Memory B cell (primary cell): ENCODE results near the gene RAB26.

Experiments used
- ATAC-seq: fragments of 150-1000 bp; cut with Tn5 transposase; 2 replicates; pipeline ENCODE4 v1.10.0; 2021; ENCODE audit warnings: low read depth, mild to moderate bottlenecking, moderate library complexity
- DNase-seq, 2 donors: peaks; one replicate each; pipeline ENCODE4 v3.0.0; 2022; ENCODE audit warnings: low spot score in 2 of 2
- H3K27ac Mint-ChIP-seq: one replicate; pipeline ENCODE4 v1.8.0; 2022; ENCODE audit warnings: mild to moderate bottlenecking, moderate library complexity, mixed read lengths
- H3K27me3 Mint-ChIP-seq: one replicate; pipeline ENCODE4 v1.8.0; 2022; ENCODE audit warnings: mixed read lengths
- H3K36me3 Mint-ChIP-seq: one replicate; pipeline ENCODE4 v1.8.0; 2022; ENCODE audit warnings: mild to moderate bottlenecking, mixed read lengths
- H3K4me1 Mint-ChIP-seq: one replicate; pipeline ENCODE4 v1.8.0; 2022; ENCODE audit warnings: mixed read lengths
- H3K4me3 Mint-ChIP-seq: one replicate; pipeline ENCODE4 v1.8.0; 2022; ENCODE audit warnings: mild to moderate bottlenecking, moderate library complexity, mixed read lengths
- H3K9me3 Mint-ChIP-seq: one replicate; pipeline ENCODE4 v1.8.0; 2022; ENCODE audit warnings: mixed read lengths

RAB26 gene

DNA sequence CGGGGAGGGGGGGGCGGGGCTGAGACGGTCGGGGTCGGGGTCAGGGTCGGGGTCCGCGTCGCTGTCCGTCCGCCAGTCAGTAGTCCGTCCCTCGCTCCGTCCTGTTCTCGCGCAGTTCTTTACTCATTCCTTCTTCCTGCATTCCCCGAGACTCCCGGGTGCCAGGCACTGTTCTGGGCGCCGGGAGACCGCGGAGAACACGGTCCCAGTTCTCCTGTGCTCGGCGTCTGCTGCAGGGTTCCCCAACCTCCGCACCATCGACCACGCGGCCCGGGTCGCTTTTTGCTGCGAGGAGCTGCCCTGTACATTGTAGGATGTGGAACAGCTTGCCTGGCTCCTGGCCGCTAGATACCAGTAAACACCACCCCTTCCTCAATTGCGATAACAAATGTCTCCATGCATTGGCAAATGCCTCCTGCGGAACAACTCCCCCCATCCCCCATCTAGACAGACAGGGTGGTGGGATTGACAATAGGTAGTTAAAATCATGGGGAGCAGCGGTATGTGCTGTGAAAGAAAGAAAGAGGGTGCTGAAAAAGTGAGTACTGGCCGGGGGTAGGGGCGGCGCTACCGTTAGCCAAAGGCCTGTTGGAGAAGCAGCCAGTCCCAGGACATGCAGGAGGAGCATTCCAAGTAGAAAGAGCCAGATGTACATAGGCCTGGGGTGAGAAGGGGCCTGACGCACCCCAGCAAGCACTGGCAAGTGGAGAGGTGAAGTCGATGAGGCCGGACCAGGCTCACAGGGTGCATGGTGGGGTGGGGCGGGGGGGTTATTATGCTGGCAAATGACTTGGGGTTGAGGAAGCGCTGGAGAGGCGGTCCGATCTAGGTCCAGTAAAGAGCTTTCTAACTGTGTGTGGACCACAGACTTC lies 7.8 kb downstream of the RAB26 start:
- ATAC-seq (no peak), DNase-seq (no peak)
- peaks cover 3% of the 10 kb centered on the region for H3K36me3 Mint-ChIP-seq
- no peaks in the 10 kb centered on the region for H3K9me3 Mint-ChIP-seq
- H3K27ac Mint-ChIP-seq: peak overlapping the region; percentile 85
- peaks cover 49% of the 10 kb centered on the region for H3K4me1 Mint-ChIP-seq
- H3K4me3 Mint-ChIP-seq: peak overlapping the region; percentile 94
- H3K27me3 Mint-ChIP-seq: no peaks in the 10 kb centered on the region

DNA sequence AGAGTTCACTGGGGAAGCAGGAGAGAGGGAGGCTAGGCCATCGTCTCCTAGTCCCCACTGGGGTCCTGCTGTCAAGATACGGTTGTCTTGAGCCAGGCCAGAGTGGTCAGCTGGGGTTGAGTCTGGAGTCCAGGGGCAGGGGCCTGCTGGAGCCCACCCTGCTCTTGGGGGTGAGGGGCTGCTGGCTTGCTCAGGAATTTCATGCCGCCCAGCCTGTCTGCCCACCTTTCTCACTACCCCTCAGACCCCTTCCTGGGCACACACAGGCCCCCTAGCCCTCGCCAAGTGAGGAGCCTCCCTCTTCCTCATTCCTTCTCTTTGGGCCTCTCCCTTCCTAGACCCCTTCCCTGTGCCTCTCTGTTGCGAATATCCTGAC lies 8.4 kb downstream of the RAB26 start:
- no peak for ATAC-seq
- Mint-ChIP-seq H3K4me1 (peaks cover 48% of the 10 kb centered on the region), H3K27ac (peak overlapping the region; percentile 56), H3K9me3 (no peaks in the 10 kb centered on the region), H3K36me3 (no peaks in the 10 kb centered on the region), H3K27me3 (no peaks in the 10 kb centered on the region), H3K4me3 (peak overlapping the region; percentile 94)
- no peak for DNase-seq

DNA sequence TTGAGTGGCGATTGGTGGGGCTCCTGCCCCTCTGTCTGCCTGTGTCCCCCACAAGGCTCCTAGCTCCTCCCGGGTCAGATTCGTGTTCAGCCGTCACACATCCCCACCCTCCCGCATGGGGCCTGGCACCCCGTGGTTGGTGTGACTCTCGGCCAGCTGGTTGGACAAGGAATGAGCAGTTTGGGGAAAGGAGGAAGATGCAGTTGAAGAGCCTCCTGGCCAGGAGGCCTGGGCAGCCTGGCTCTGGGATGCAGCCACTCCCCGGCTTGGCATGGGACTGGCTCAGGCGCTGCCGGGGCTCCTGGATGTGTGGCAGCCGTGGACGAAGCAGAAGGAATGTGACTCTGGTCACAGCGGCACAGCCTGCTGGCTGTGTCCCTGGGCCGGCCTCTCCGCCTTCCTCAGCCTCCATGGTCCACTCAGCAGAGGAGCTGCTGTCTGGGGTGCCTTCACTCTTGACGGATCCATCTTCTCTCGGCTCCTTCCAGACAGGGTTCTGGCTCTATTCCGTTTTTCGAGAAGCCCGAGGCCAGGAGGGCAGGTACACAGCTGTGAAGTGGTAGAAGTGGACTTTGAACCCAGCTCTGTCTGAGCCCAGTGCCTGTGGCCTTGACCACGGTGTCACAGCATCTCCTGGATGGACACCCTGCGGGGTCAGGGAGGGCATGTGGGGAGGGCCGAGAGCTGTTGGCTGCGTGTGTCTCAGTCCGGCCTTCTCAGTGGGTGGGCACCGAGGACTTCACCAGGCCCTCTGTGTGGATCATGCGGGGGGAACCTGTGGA lies 9.2 kb downstream of the RAB26 start:
- Mint-ChIP-seq H3K4me3 (peak overlapping the region; percentile 64), H3K4me1 (peaks cover 50% of the 10 kb centered on the region), H3K36me3 (no peaks in the 10 kb centered on the region), H3K27me3 (no peaks in the 10 kb centered on the region), H3K27ac (peak overlapping the region; percentile 63), H3K9me3 (no peaks in the 10 kb centered on the region)
- ATAC-seq (no peak), DNase-seq (no peak)

DNA sequence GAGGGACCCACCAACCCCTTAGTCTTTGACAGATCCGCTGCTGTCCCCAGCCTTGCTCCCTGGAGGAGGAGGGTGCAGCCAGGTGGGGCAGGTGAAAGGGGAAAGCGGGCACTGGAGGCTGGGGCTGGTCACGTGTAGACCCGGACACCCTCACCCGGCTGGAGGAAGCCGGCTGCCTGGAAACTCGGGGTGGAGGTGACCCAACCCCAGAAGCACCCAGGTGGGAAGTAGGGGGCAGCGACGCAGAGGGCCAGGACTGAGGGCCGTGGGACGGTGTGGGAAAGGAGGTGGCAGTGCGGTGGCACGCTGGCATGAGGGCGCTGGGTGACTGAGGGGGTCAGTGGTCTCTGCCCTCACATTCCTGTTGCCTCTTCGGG lies 9.8 kb downstream of the RAB26 start:
- DNase-seq (no peak), ATAC-seq (no peak)
- H3K27me3 Mint-ChIP-seq: no peaks in the 10 kb centered on the region
- H3K4me3 Mint-ChIP-seq: peak overlapping the region; percentile 43
- H3K36me3 Mint-ChIP-seq: no peaks in the 10 kb centered on the region
- H3K27ac Mint-ChIP-seq: peak overlapping the region; percentile 63
- H3K9me3 Mint-ChIP-seq: no peaks in the 10 kb centered on the region
- peaks cover 50% of the 10 kb centered on the region for H3K4me1 Mint-ChIP-seq

DNA sequence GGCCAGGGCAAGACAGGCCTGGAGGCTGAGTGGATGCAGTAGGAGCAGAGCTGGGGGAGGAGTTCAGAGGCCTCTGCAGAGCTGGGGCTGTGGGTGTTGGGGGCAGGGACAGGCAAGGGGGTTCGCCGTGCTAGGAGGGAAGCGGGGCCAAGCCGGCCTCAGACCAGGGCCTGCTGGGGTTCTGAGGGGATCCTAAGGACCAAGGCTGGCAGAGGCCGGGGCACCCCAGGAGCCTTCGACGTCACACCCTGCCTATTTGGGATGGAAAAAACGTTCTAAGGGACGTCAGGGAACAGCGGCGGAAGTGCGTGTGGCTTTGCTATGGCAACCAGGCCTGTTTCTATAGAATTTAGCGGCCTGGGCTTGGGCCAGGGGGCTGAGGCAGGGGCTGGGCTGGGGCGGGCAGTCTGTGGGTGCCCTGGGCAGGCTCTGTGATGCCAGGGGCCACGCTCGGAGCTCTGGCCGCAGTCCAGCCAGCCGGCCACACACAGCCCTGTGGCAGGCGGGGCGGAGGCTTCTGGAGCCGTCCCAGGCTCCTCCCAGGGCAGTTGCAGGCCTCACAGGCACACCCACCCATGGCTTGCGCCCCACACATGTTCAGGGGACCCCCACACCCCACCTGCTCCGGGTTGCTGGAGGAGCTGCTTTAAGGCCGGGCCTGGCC lies 10.9 kb downstream of the RAB26 start:
- no peaks in the 10 kb centered on the region for H3K36me3 Mint-ChIP-seq
- peak overlapping the region; percentile 17 for H3K4me3 Mint-ChIP-seq
- H3K27me3 Mint-ChIP-seq: no peaks in the 10 kb centered on the region
- ATAC-seq (no peak), DNase-seq (no peak)
- peaks cover 41% of the 10 kb centered on the region for H3K4me1 Mint-ChIP-seq
- H3K27ac Mint-ChIP-seq: no peak overlapping the region
- H3K9me3 Mint-ChIP-seq: no peaks in the 10 kb centered on the region

DNA sequence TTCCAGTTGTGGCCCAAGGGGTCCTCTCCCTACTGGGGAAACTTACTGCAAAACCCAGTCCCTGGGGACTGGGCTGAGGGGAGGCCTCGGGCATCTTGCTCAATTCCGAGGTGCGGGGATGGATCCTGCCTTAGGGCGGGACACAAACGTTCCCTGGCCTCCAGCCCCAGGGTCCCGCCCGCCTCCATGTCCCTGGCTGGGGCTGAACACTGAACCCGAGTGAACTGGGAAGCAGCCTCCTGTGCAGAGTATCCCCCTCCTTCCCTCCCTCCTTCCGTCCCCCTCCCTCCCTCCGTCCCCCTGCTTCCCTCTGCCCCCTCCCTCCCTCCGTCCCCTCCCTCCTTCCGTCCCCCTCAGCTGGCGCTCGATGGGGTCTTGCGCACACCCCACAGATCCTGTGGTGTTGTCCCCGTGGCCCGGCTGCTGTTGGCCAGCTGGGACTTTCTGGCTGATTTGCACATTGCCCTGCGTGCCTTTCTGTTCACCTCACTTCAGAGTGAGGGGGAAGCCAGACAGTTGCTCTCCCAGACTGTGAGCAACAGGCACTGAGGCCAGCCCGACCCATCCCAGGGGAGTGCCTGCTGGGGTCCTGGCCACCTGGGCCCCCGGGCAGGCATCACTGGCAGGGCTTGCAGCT lies 12.6 kb downstream of the RAB26 start:
- Mint-ChIP-seq H3K36me3 (peaks cover 1% of the 10 kb centered on the region), H3K4me1 (peaks cover 40% of the 10 kb centered on the region), H3K9me3 (no peaks in the 10 kb centered on the region), H3K27ac (peak overlapping the region; percentile 55), H3K27me3 (no peaks in the 10 kb centered on the region), H3K4me3 (peak overlapping the region; percentile 65)
- peak; percentile 43 for ATAC-seq
- no peak for DNase-seq

DNA sequence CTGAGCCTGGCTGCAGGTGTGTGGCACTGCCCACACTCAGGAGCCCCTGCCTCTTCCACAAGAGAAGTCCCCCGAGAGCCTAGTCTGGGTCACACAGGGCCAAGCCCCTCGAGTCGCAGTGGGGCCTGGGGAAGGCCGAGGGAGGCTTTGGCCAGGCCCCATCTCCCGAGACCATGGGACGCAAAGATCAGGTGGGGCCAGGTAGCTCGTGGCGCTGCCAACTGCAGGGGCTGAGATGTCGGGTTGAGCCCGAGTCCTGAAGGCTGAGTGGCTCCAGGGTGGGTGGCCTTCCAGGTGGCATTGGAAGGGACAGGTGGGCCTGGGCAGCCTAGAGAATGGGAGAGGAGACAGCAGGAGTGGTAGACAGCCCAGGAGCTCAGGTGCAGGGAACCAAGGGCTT lies 13.5 kb downstream of the RAB26 start:
- no peaks in the 10 kb centered on the region for H3K27me3 Mint-ChIP-seq
- peaks cover 32% of the 10 kb centered on the region for H3K4me1 Mint-ChIP-seq
- DNase-seq (no peak), ATAC-seq (no peak)
- peak overlapping the region; percentile 90 for H3K27ac Mint-ChIP-seq
- H3K9me3 Mint-ChIP-seq: no peaks in the 10 kb centered on the region
- peaks cover 4% of the 10 kb centered on the region for H3K36me3 Mint-ChIP-seq
- no peak overlapping the region for H3K4me3 Mint-ChIP-seq

DNA sequence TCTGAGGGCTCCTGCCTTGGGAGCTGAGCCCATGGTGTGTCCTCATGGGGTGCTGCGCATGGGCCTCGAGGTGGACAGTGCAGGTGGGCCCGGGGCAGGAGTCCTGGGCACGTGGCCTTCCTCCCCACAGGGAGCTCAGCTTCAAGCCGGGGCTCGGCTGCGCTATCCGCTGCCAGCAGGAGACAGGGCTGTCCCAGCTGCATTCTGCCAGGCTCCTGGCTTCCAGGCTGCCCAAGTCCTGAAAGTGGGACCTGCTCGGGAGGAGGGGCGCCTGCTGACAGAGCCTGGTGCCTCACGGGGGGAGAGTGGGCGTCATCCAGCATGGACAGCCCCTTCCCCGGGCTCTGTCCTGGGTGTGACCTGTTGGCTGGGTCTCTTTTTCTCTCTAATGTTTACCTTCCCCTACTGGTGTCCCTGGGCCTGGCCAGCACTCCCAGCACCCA lies 14.3 kb downstream of the RAB26 start:
- ATAC-seq (no peak), DNase-seq (no peak)
- Mint-ChIP-seq H3K4me1 (peaks cover 26% of the 10 kb centered on the region), H3K36me3 (peaks cover 6% of the 10 kb centered on the region), H3K4me3 (no peak overlapping the region), H3K27ac (no peak overlapping the region), H3K27me3 (no peaks in the 10 kb centered on the region), H3K9me3 (no peaks in the 10 kb centered on the region)

DNA sequence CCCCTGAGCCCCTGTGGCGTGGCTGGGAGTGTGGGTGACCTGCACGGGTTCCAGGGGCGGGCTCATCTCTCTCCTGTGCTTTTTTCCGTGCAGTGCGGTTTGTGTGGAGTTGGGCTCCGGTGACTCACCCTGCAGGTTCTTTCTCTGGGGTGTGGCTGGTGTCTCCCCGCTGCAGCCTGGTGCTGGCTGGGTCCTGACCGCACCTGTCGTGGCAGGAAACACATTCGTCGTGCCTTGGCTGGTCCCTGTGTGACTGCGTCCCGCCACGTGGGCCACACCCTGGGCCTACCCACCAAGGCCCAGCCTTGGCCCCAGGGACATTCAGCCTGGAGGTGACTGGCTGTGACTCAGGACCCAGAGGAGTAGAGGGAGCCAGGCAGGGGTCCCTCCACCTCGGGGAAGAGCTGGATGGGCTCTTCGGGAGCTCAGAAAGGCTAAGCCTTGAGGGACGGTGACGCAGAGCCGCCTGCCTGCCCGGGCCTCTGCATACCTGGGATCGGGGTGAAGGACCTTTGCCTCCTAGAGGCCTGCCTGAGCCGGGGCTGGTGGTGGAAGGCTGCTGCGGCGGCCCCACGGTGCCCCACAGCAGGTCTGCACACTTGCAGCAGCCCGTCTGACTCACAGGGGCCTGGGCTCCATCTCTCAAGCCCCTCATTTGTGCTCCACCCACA lies 14.9 kb downstream of the RAB26 start:
- no peak for DNase-seq
- ATAC-seq: no peak
- Mint-ChIP-seq H3K9me3 (no peaks in the 10 kb centered on the region), H3K27ac (peak overlapping the region; percentile 51), H3K27me3 (no peaks in the 10 kb centered on the region), H3K36me3 (peaks cover 8% of the 10 kb centered on the region), H3K4me3 (no peak overlapping the region), H3K4me1 (peaks cover 20% of the 10 kb centered on the region)

DNA sequence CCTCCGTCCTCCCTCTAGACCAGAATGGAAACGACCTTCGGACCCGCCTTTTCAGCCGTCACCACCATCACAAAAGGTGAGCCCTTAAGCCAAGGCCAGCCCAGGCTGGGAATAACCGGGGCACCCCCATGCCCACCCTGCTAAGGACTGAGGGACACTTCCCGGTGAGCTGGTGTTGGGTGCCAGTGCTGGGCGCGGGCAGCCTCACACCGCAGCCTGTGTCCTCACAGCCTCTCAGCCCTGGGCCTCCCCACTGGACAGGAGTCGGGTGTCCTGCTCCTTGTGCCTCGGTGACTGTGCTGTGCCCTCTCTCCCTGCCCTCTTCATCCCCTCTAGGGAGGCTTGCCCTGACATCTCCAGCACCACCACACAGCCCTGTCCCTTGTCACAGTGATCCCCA lies 17.4 kb downstream of the RAB26 start:
- no peak for ATAC-seq
- no peaks in the 10 kb centered on the region for H3K9me3 Mint-ChIP-seq
- no peak overlapping the region for H3K27ac Mint-ChIP-seq
- H3K4me1 Mint-ChIP-seq: peaks cover 9% of the 10 kb centered on the region
- H3K27me3 Mint-ChIP-seq: no peaks in the 10 kb centered on the region
- H3K4me3 Mint-ChIP-seq: no peak overlapping the region
- H3K36me3 Mint-ChIP-seq: peaks cover 8% of the 10 kb centered on the region
- no peak for DNase-seq

DNA sequence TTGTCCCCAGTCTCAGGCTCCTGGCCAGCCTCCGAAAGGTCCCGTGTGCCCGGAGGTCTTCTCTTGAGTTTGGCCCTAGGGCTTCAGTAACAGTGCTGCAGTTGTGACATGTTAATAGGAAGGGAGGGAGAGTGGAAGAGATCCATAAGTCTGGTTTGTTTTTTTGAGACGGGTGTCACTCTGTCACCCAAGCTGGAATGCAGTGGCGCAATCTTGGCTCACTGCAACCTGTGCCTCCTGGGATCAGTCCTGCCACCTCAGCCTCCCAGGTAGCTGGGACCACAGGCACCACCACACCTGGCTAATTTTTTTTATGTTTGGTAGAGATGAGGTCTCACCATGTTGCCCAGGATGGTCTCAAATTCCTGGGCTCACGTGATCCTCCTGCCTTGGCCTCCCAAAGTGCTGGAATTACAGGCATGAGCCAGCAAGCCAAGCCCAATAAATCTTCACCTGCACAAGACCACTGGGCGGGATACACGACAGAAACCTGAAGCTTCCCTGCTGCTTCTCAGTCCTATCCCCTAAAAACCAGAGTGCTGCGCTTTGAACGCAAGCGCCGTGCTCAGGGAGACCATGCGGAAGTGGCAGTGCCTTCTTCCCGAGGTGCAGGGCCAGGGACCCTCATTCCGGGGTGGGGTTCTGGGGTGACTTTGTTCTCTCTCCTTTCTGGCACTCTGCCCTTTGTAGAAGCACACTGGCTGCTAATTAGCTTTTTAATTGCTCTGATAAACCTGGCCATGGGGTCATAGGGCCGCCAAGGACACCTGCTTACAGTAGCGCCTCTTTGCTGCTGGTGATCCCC lies 18.0 kb downstream of the RAB26 start:
- Mint-ChIP-seq H3K4me1 (peaks cover 6% of the 10 kb centered on the region), H3K36me3 (peaks cover 8% of the 10 kb centered on the region), H3K4me3 (no peak overlapping the region), H3K27me3 (no peaks in the 10 kb centered on the region), H3K27ac (no peak overlapping the region), H3K9me3 (no peaks in the 10 kb centered on the region)
- no peak for DNase-seq
- ATAC-seq: no peak

DNA sequence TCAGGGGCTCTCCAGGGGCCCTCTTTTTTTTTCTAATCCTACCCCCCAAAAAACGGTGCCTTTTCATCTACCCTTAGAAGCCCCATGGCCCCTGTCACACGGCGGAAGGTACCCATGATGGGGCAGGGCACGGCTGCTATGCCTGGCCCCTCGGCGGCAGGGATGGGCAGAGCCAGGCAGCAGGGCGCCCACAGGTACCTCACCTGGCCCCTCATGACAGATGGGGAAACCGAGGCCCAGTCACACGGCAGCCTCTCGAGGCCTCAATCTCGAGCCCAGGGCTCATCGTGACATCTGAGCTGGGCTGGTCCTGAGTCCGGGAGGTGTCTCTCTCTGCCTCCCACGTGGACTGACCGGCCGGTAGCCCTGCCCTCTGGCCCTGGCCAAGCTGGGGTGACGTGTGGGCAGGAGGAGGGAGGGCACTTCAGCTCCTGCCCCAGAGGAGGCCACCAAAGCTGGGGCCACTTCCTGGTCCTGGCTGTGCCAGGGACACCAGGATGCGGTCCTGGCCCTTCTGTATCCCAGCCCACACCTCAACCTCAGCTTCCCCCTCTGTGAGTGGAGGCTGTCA lies 18.7 kb downstream of the RAB26 start:
- peaks cover 8% of the 10 kb centered on the region for H3K36me3 Mint-ChIP-seq
- H3K27ac Mint-ChIP-seq: no peak overlapping the region
- H3K27me3 Mint-ChIP-seq: no peaks in the 10 kb centered on the region
- no peaks in the 10 kb centered on the region for H3K9me3 Mint-ChIP-seq
- DNase-seq (no peak), ATAC-seq (no peak)
- peaks cover 2% of the 10 kb centered on the region for H3K4me1 Mint-ChIP-seq
- H3K4me3 Mint-ChIP-seq: no peak overlapping the region
